ENCODE results near the gene ATP13A4. TPM values are rescaled to one million over a fixed set of nuclear protein-coding genes. Genes with fewer than 3 reads are reported as not detected.

Gene ATP13A4, protein sequence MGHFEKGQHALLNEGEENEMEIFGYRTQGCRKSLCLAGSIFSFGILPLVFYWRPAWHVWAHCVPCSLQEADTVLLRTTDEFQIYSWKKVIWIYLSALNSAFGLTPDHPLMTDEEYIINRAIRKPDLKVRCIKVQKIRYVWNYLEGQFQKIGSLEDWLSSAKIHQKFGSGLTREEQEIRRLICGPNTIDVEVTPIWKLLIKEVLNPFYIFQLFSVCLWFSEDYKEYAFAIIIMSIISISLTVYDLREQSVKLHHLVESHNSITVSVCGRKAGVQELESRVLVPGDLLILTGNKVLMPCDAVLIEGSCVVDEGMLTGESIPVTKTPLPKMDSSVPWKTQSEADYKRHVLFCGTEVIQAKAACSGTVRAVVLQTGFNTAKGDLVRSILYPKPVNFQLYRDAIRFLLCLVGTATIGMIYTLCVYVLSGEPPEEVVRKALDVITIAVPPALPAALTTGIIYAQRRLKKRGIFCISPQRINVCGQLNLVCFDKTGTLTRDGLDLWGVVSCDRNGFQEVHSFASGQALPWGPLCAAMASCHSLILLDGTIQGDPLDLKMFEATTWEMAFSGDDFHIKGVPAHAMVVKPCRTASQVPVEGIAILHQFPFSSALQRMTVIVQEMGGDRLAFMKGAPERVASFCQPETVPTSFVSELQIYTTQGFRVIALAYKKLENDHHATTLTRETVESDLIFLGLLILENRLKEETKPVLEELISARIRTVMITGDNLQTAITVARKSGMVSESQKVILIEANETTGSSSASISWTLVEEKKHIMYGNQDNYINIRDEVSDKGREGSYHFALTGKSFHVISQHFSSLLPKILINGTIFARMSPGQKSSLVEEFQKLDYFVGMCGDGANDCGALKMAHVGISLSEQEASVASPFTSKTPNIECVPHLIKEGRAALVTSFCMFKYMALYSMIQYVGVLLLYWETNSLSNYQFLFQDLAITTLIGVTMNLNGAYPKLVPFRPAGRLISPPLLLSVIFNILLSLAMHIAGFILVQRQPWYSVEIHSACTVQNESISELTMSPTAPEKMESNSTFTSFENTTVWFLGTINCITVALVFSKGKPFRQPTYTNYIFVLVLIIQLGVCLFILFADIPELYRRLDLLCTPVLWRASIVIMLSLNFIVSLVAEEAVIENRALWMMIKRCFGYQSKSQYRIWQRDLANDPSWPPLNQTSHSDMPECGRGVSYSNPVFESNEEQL
- 0.15 TPM in 1 of 5 replicates, not detected in the others for total RNA-seq (2022; extraction: Qiagen RNA extraction)

DNA sequence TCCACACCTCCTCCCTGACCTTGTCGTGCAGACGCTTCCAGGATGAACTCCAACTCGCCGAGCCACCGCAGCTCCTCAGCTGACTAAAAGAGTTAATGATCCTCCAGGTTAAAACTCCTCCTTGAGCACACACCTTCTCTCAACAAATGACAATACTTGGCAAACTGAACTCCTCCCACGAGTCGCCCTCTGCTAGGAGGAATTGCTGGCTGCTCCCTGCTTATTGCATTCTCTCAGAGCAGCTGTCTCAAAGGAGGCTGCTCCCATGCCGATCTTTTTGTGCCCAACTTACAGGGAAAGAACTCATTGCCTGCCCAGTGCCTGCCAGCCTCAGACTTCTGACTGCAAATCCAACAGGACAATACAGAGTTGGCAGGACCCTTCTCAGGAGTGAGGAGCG, at the start of gene ATP13A4:
ATP13A4 (minus strand) TSS at position 85 of the 400 bp plus-strand sequence. CDS start 96 bp downstream, outside the sequence.

DNA sequence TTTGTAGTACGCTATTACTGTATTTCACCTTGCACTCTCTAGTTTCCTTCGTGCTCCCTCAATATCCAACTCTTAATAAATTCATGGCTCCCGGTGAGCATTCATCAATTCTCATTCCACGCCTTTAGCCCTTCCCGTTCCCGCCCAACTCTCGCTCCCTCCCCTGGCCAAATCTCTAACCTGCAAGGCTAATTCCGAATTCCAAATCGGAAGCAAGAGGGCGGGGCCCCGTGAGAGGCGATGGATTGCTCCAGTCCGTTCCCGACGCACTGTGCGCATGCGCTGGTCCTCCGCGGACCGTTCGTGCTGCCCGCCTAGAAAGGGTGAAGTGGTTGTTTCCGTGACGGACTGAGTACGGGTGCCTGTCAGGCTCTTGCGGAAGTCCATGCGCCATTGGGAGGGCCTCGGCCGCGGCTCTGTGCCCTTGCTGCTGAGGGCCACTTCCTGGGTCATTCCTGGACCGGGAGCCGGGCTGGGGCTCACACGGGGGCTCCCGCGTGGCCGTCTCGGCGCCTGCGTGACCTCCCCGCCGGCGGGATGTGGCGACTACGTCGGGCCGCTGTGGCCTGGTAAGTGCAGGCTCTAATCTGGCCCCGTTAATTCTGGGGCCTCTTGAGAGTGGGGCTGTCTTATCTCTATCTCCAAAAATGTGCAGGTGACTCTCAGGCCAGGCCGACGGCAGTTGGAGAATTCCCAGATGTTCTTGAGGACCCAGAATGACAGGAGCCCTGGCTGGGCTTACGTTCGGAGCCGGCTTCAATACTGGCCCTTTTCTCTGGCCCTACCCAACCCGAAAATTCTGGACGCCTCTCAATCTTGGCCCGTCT, 38.4 kb upstream of the ATP13A4 start, which contains the start of gene OPA1:
OPA1 (plus strand) TSS at position 368 of the 827 bp plus-strand sequence; CDS start at position 538, 170 bp downstream.

GRCh38 chr3:193378706-193379105, 176.0 kb downstream of the ATP13A4 start, which contains the start of gene ATP13A5:
ATP13A5 (minus strand) TSS chr3:193378753; CDS start chr3:193378725, 28 bp downstream.

Other genes with a start within 250 kb of the ATP13A4 start
- gene ATP13A5, start 176.1 kb downstream of the ATP13A4 start, total RNA-seq (2022; extraction: Qiagen RNA extraction): not detected in 5 replicates
- 21.0 to 34.7 TPM (median 25.9 TPM) in 5 replicates for gene OPA1, start 38.3 kb upstream of the ATP13A4 start, total RNA-seq (2022; extraction: Qiagen RNA extraction)

Data from A549 treated with AZD2906 at 1 μM for 4 hours (cell line).